GM06990 (cell line): ENCODE results near the gene VAPA.

Source experiments
- DNase-seq: peaks from one replicate; pipeline ENCODE4 v3.0.0-alpha.2; 2011; ENCODE audit not compliant: insufficient read length; ENCODE audit errors: extremely low read depth
- H3K27me3 ChIP-seq: replicated peaks from 2 replicates; pipeline ENCODE4 v1.6.0; 2011; ENCODE audit warnings: low read length; ENCODE audit not compliant: control insufficient read depth, insufficient read depth
- H3K36me3 ChIP-seq: 2 replicates; pipeline ENCODE4 v1.5.1; 2011; ENCODE audit warnings: low read length; ENCODE audit not compliant: control insufficient read depth, insufficient read depth
- H3K4me3 ChIP-seq: replicated peaks from 2 replicates; pipeline ENCODE4 v1.5.1; 2011; ENCODE audit warnings: low read depth, mild to moderate bottlenecking, control low read depth, low read length
- TF ChIP-seq, protein P1 (sequence below): IDR thresholded peaks from 2 replicates; pipeline ENCODE4 v1.5.1; 2011; ENCODE audit warnings: low read length, control low read depth, mild to moderate bottlenecking, inconsistent platforms; ENCODE audit not compliant: insufficient read depth, poor library complexity, severe bottlenecking

VAPA gene

GRCh38 chr18:9884090-9884489, 29.7 kb upstream of the VAPA start:
- no peak for DNase-seq
- Histone ChIP-seq H3K27me3 (no peaks in the 10 kb centered on the region), H3K36me3 (no peaks in the 10 kb centered on the region), H3K4me3 (no peak overlapping the region)
- TF ChIP-seq, protein P1, sequence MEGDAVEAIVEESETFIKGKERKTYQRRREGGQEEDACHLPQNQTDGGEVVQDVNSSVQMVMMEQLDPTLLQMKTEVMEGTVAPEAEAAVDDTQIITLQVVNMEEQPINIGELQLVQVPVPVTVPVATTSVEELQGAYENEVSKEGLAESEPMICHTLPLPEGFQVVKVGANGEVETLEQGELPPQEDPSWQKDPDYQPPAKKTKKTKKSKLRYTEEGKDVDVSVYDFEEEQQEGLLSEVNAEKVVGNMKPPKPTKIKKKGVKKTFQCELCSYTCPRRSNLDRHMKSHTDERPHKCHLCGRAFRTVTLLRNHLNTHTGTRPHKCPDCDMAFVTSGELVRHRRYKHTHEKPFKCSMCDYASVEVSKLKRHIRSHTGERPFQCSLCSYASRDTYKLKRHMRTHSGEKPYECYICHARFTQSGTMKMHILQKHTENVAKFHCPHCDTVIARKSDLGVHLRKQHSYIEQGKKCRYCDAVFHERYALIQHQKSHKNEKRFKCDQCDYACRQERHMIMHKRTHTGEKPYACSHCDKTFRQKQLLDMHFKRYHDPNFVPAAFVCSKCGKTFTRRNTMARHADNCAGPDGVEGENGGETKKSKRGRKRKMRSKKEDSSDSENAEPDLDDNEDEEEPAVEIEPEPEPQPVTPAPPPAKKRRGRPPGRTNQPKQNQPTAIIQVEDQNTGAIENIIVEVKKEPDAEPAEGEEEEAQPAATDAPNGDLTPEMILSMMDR = no peak

DNA sequence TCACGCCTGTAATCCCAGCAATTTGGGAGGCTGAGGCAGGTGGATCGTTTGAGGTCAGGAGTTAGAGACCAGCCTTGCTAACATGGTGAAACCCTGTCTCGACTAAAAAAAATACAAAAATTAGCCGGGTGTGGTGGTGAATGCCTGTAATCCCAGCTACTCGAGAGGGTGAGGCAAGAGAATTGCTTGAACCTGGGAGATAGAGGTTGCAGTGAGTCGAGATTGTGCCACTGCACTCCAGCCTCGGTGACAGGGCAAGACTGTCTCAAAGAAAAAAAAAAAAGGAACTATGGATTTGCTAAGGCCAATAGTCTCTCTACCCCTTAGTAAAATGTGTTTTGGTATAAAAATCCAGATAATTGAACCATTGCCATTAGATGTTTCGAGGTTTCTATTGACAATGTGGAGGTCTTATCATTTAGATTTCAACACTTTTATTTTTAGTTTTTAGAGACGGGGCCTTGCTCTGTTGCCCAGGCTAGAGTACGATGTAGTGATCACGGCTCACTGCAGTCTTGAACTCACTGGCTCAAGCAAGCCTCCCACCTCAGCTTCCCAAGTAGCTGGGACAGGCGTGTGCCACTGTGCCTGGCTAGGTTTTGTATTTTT, 29.2 kb upstream of the VAPA start:
- H3K36me3 ChIP-seq = no peaks in the 10 kb centered on the region
- H3K4me3 ChIP-seq = no peak overlapping the region
- H3K27me3 ChIP-seq = no peaks in the 10 kb centered on the region
- TF ChIP-seq, protein P1 = no peak
- no peak for DNase-seq

DNA sequence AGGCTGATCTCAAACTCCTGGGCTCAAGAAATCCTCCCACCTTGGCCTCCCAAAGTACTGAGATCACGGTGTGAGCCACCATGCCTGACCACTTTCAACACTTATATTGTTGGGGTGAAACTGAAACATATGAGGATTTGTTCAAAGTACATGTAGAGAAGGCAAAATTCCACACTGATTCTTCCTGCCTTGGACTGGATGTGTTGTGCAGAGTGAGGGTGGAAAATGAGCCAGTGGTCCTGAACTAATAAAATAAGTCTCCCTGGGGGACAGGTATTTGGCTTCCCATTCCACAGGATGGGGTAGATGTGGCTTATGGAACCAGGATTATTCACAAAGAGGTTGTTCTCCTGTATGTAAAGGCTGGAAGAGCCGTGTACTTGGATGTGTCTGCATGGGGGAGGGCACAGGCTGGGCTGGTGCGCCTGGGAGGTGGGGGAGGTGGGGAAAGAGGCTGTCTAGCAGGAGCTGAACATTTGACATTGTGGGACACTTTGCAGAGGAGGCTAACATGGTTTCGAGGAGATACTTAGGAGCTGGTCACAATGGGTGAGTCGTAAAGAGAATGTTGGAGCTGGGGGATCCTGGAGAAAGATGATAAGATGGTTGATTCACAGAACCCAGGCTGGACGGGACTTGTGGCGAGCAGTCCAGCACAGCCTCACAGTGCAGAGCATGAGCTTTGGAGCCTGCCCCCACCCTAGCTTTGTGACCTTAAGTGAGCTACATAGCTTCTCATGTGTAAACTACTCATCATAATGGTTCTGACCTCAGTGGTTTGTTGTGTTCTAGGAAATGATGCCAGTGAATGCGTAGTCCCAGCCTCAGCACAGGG, 28.4 kb upstream of the VAPA start, which contains the start of gene TXNDC2:
Gene TXNDC2 (plus strand): TSS at position 804 of the 835 bp plus-strand sequence. CDS start 708 bp downstream, outside the sequence.
- H3K4me3 ChIP-seq = no peak within 1 kb of the TSS
- no peaks in the 10 kb centered on the region for H3K27me3 ChIP-seq
- DNase-seq = no peak
- TF ChIP-seq, protein P1 = no peak
- H3K36me3 ChIP-seq = no peaks in the 10 kb centered on the region

DNA sequence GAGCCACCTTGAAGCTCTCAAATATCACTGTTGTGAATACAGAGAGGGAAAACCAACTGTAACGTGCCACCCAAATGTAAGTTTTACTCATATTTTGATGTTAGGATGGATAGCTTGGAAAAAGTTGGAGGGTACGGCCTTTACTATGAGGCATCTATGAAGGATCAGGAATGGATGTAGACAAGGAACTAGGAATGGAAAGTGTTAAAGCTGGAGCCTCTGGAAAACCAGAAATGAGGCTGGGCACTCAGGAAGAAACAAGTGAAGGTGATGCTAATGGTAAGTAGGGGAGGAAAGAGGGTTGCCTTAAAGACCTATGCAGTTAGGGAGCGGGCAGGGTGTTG, 27.8 kb upstream of the VAPA start:
- Histone ChIP-seq H3K4me3 (no peak overlapping the region), H3K36me3 (no peaks in the 10 kb centered on the region), H3K27me3 (no peaks in the 10 kb centered on the region)
- DNase-seq = no peak
- TF ChIP-seq, protein P1 = no peak

GRCh38 chr18:9887992-9888391, 25.8 kb upstream of the VAPA start:
- DNase-seq = no peak
- Histone ChIP-seq H3K36me3 (no peaks in the 10 kb centered on the region), H3K27me3 (no peaks in the 10 kb centered on the region), H3K4me3 (no peak overlapping the region)
- TF ChIP-seq, protein P1 = no peak

DNA sequence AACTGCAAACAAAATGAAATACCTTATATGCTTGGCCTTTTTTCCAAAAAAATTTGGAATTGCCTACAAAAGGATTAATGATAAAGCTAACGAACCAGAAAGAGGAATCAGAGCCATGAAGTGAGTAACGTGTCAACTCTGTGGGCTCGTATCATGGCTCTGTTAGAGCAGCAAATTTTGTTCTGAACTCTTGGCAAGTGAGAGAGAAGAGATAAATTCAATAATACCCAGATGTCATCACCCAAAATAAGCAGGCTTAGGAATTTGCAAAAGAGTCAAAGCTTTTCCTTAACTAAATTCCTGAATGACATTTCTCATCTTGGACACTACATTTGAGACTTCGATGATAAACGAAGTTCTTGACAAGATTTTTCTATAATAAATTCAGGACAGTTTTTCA, 23.6 kb upstream of the VAPA start:
- Histone ChIP-seq H3K36me3 (no peaks in the 10 kb centered on the region), H3K4me3 (no peak overlapping the region), H3K27me3 (no peaks in the 10 kb centered on the region)
- TF ChIP-seq, protein P1 = no peak
- no peak for DNase-seq
